VCaP (cell line): Measurements from ENCODE around the gene SGSH.
A peak's percentile ranks its signal among the peaks of the same experiment; 100 is the strongest.
"Not testable (repeated sequence)": the region's sequence is repeated elsewhere in the genome, so short reads cannot be mapped to it uniquely, and the experiment has no call there.

Experiments
- H3K27ac ChIP-seq: fragments of 450-650 bp; 2 replicates; pipeline ENCODE4 v1.5.1; 2017
- CTCF ChIP-seq: fragments of 450-650 bp; conservative IDR thresholded peaks from 2 replicates; pipeline ENCODE4 v1.5.1; 2017; ENCODE audit warnings: mild to moderate bottlenecking, moderate library complexity

The SGSH gene

GRCh38 chr17:80205811-80206210 lies 14.3 kb downstream of the SGSH start:
- H3K27ac ChIP-seq = no peak overlapping the region
- no peak for TF ChIP-seq CTCF

DNA sequence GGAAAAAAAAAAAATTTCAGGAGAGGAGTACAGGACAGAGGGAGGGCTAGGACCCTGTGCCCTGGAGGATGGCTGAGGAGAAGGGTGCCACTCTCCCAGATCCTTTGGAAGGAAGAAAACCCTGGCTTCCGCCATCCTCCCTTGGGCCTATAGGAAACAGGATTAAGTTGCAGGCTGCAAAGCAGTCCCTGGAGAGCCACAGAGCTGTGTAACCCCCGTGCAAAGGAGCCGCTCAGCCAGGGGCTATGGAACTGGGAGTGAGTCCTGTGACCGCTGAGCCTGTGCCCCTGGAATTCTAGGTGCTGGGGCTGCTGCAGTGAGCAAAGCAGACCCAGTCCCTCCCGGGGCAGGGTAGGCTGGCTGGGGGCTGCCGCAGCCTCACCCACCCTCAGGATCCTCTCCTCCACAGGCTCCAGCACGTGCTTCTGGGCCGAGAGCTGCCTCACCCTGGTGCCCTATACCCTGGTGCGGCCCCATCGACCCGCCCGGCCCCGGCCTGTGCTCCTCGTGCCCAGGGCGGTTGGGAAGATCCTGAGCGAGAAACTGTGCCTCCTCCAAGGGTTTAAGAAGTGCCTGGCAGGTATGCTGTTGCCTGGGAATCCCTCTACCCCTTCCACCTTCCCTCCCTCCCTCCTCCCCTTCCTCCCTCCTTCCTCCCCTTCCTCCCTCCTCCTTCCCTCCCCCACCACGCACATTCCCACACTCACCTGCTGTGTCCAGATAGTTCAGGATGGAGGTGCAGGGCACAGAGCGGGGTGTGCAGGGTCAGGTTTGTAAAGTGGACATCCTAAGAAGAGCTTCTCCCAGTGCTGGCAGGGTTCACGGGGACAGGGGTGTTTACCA lies 15.3 kb downstream of the SGSH start:
- H3K27ac ChIP-seq = no peak overlapping the region
- no peak for TF ChIP-seq CTCF

DNA sequence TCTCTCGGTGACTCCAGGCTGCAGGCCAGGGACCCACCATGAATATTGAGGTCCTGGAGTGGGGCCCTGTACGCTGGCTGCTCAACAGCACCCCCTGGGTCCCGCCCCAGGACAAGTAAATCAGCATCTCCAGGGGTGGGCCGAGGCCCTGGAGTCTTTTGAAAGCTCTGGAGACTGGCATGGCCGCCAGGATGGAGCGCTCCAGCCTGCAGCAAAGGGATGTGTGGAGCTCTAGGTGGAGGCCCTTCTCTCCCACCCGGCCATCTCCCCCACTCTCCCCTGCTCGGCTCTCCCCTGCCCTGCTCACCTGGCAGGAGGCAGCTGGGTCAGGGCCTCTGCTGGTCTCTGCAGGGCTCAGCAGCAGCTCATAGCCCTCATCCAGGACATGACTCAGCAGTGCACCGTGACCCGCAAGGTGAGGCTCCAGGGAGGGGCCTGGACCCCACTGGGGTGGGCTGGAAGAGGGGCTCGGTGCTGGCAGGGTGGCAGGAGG lies 16.6 kb downstream of the SGSH start:
- H3K27ac ChIP-seq = no peak overlapping the region
- TF ChIP-seq CTCF = 0 out of 2 replicates have a peak, but pooled peaks have one; percentile 7

DNA sequence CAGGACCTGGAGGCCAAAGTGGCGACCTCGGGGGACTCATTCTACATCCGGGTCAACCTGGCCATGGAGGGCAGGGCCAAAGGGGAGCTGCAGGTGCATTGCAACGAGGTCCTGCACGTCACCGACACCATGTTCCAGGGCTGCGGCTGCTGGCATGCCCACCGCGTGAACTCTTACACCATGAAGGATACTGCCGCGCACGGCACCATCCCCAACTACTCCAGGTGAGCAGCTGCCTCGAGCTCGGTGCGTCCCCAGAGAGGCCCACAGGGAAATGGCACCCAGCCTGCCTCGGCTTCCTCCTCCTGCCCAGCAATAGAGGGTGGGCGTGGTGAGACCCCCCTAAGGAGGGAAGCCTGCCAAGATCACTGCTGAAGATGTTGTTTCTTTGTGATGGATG lies 17.9 kb downstream of the SGSH start:
- no peak for TF ChIP-seq CTCF
- no peak overlapping the region for H3K27ac ChIP-seq

- no peak for TF ChIP-seq CTCF
- H3K27ac ChIP-seq = no peak overlapping the region
Observed at GRCh38 chr17:80201446-80201845, 18.7 kb downstream of the SGSH start.

DNA sequence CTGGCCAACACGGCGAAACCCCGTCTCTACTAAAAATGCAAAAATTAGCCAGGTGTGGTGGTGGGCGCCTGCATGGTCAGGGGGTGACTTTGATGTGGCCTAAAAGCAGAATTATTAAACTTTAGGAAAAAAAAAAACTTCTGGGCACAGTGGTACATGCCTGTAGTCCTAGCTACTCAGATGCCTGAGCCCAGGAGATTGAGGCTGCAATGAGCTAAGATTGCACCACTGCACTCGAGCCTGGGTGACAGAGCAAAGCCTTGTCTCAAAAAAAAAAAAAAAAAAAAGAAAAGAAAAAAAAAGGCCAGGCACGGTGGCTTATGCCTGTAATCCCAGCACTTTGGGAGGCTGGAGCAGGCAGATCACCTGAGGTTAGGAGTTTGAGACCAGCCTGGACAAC lies 20.8 kb downstream of the SGSH start:
- not testable (repeated sequence) for H3K27ac ChIP-seq

GRCh38 chr17:80198144-80198661 lies 21.9 kb downstream of the SGSH start:
- no peak overlapping the region for H3K27ac ChIP-seq

More at GRCh38 chr17:80198144-80198661, 21.9 kb downstream of the SGSH start:
- no peak for TF ChIP-seq CTCF
